Body of pancreas (tissue), 4 donors: ENCODE measurements around the gene OR2V2. TPM values are rescaled to one million over a fixed set of nuclear protein-coding genes. Genes with fewer than 3 reads are reported as not detected.

ENCODE experiments used
- ATAC-seq: fragments of 150-250 bp; one replicate; pipeline ENCODE4 v1.9.1; 2016
- DNase-seq, 4 donors: peaks; one replicate each; pipeline ENCODE4 v3.0.0-alpha.2; 2019
- H3K27ac ChIP-seq, 4 donors: fragments of 200-600 bp; sonication (generic); 1 replicate in 3 of 4; 2 replicates in 1 of 4; pipeline versions ENCODE4 v1.5.1 to v1.6.1; 2016 to 2019; ENCODE audit warnings: mild to moderate bottlenecking in 1 of 4, mixed read lengths in 1 of 4, moderate library complexity in 1 of 4
- H3K27me3 ChIP-seq, 2 donors: fragments of 200-600 bp; sonication (generic); one replicate each; pipeline ENCODE4 v1.6.0; 2016; ENCODE audit warnings: mild to moderate bottlenecking in 1 of 2
- H3K36me3 ChIP-seq, 2 donors: fragments of 200-600 bp; sonication (generic); replicated peaks in 1 of 2; 2 replicates each; pipeline ENCODE4 v1.5.1; 2016; ENCODE audit warnings: low read depth in 2 of 2; ENCODE audit not compliant: insufficient read depth in 1 of 2
- H3K4me1 ChIP-seq: fragments of 200-600 bp; sonication (generic); one replicate; pipeline ENCODE4 v1.6.0; 2016
- H3K4me3 ChIP-seq, 2 donors: fragments of 200-600 bp; sonication (generic); 1 replicate in 1 of 2; 2 replicates in 1 of 2; pipeline ENCODE4 v1.5.1; 2016 to 2019
- H3K9me3 ChIP-seq, 3 donors: fragments of 200-600 bp; sonication (generic); 1 replicate in 2 of 3; 2 replicates in 1 of 3; pipeline ENCODE4 v1.5.1; 2016
- CTCF ChIP-seq, 7 experiments: fragments of 450-650 bp in 4 of 7; fragments of 200-600 bp in 3 of 7; sonication (generic) in 3 of 7; IDR thresholded peaks; one replicate each; pipeline ENCODE4 v1.5.1; 2016 to 2019; ENCODE audit warnings: antibody characterized with exemption in 7 of 7
- POLR2A ChIP-seq, 3 donors: fragments of 450-650 bp; IDR thresholded peaks; one replicate each; pipeline ENCODE4 v1.6.1; 2016; ENCODE audit warnings: antibody characterized with exemption in 3 of 3, mild to moderate bottlenecking in 2 of 3
- whole genome bisulfite sequencing, 2 donors: methylation state at CpG; one replicate each; pipeline ENCODE4 v1.1.5; 2017; 5-methylcytosine and 5-hydroxymethylcytosine counted together
- intact Hi-C: fragments of 100-400 bp; cut with DNase I; formaldehyde crosslinking; loops from one replicate; pipeline ENCODE4 v1.15.1; 2023
- total RNA-seq, 2 donors: library from RNA; depleted of rRNA; stranded (reverse); fragments of >200 nt; gene quantifications; one replicate each; pipeline ENCODE4 v1.1.0, GENCODE V29; 2016

The OR2V2 gene
- total RNA-seq, 2 donors from 2014 or later: not detected

GRCh38 chr5:181186022-181186421 lies 38.6 kb downstream of the OR2V2 start:
- H3K27me3 ChIP-seq: no peaks in the 10 kb centered on the region
- intact Hi-C loops: no loop called here
- DNase-seq: no peak
- H3K27ac ChIP-seq: no peak overlapping the region
- peaks cover 34% of the 10 kb centered on the region for H3K4me1 ChIP-seq
- no peaks in the 10 kb centered on the region for H3K36me3 ChIP-seq
- H3K9me3 ChIP-seq: no peaks in the 10 kb centered on the region
- WGBS, 2 donors: 59 to 70% methylated on average over 6 of the region's 6 CpGs
- ATAC-seq: no peak
- TF ChIP-seq POLR2A (IDR thresholded peaks at IDR 0.05): no peak
- TF ChIP-seq CTCF (IDR thresholded peaks at IDR 0.05): no peak
- no peak overlapping the region for H3K4me3 ChIP-seq

GRCh38 chr5:181186986-181187499 lies 39.7 kb downstream of the OR2V2 start:
- Histone ChIP-seq H3K27me3 (no peaks in the 10 kb centered on the region), H3K9me3 (no peaks in the 10 kb centered on the region), H3K36me3 (no peaks in the 10 kb centered on the region), H3K4me1 (peaks cover 34% of the 10 kb centered on the region), H3K4me3 (no peak overlapping the region), H3K27ac (peak overlapping the region in 1 of 4 donors; percentile 89)
- DNase-seq: no peak
- intact Hi-C loops: no loop called here
- TF ChIP-seq POLR2A (IDR thresholded peaks at IDR 0.05): no peak
- no peak for TF ChIP-seq CTCF (IDR thresholded peaks at IDR 0.05)
- ATAC-seq: no peak
- 52 to 58% methylated on average over 8 of the region's 8 CpGs for WGBS, 2 donors

- H3K9me3 ChIP-seq: no peaks in the 10 kb centered on the region
- WGBS, 2 donors: 1 to 2% methylated on average over 31 to 37 of the region's 37 CpGs
- DNase-seq (peak; percentile 80 to 87 (median 83)), ATAC-seq (peak; percentile 17)
- H3K27ac ChIP-seq: peak overlapping the region; percentile 35 to 92 (median 80)
- intact Hi-C loops: no loop called here
- H3K36me3 ChIP-seq: no peaks in the 10 kb centered on the region
- H3K4me3 ChIP-seq: no peak overlapping the region
- H3K27me3 ChIP-seq: no peaks in the 10 kb centered on the region
- H3K4me1 ChIP-seq: peaks cover 39% of the 10 kb centered on the region
- peak in 3 of 7 experiments; percentile 23 to 44 (median 36) for TF ChIP-seq CTCF (IDR thresholded peaks at IDR 0.05)
- no peak for TF ChIP-seq POLR2A (IDR thresholded peaks at IDR 0.05)
Observed at GRCh38 chr5:181187500-181188213, 40.3 kb downstream of the OR2V2 start.

- WGBS, 2 donors: 0% methylated on average over 23 to 35 of the region's 35 CpGs
- peak overlapping the region; percentile 58 to 82 for H3K4me3 ChIP-seq
- H3K27ac ChIP-seq: peak overlapping the region; percentile 59 to 92 (median 80)
- no peaks in the 10 kb centered on the region for H3K9me3 ChIP-seq
- no peak for TF ChIP-seq POLR2A (IDR thresholded peaks at IDR 0.05)
- no peak for TF ChIP-seq CTCF (IDR thresholded peaks at IDR 0.05)
- no peaks in the 10 kb centered on the region for H3K36me3 ChIP-seq
- intact Hi-C loops: no loop called here
- peak; percentile 23 for ATAC-seq
- peaks cover 43% of the 10 kb centered on the region for H3K4me1 ChIP-seq
- H3K27me3 ChIP-seq: no peaks in the 10 kb centered on the region
- peak; percentile 82 to 84 (median 83) for DNase-seq
Observed at GRCh38 chr5:181188700-181189362, 41.4 kb downstream of the OR2V2 start.
